Activated CD4-positive, alpha-beta memory T cell treated with anti-CD3 and anti-CD28 coated beads for 36 hours (primary cell): ENCODE results near the gene CCHCR1. TPM values are rescaled to one million over a fixed set of nuclear protein-coding genes. Genes with fewer than 3 reads are reported as not detected.

ENCODE experiments used
- CTCF ChIA-PET: fragments of 350-600 bp; sonication (Branson Sonifier 250); formaldehyde crosslinking; loops from one replicate; lab custom pipeline; 2021; ENCODE audit warnings: antibody characterized with exemption, inconsistent platforms; lab: Charles Lee
- POLR2A ChIA-PET: fragments of 350-600 bp; sonication (Branson Sonifier 250); formaldehyde crosslinking; loops from one replicate; lab custom pipeline; 2021; ENCODE audit warnings: antibody characterized with exemption; lab: Charles Lee
- DNase-seq: peaks from one replicate; pipeline ENCODE4 v3.0.0-alpha.2; 2020
- H3K27ac Mint-ChIP-seq: one replicate; pipeline ENCODE4 v1.8.0; 2021; ENCODE audit warnings: mixed read lengths
- H3K27me3 Mint-ChIP-seq: one replicate; pipeline ENCODE4 v1.8.0; 2021; ENCODE audit warnings: mixed read lengths
- H3K36me3 Mint-ChIP-seq: one replicate; pipeline ENCODE4 v1.8.0; 2021; ENCODE audit warnings: mixed read lengths
- H3K4me1 Mint-ChIP-seq: one replicate; pipeline ENCODE4 v1.8.0; 2021; ENCODE audit warnings: low read depth, mixed read lengths
- H3K4me3 Mint-ChIP-seq: one replicate; pipeline ENCODE4 v1.8.0; 2021; ENCODE audit warnings: mild to moderate bottlenecking, mixed read lengths
- H3K9me3 Mint-ChIP-seq: one replicate; pipeline ENCODE4 v1.8.0; 2021; ENCODE audit warnings: mixed read lengths
- intact Hi-C: fragments of 100-400 bp; cut with micrococcal nuclease; formaldehyde crosslinking; loops from one replicate; pipeline ENCODE4 v1.15.1; 2023
- total RNA-seq, 2 experiments: library from RNA; stranded (reverse); gene quantifications; one replicate each; pipeline ENCODE4 v1.2.3, GENCODE V29; 2021

The CCHCR1 gene
- total RNA-seq, 2 experiments from 2014 or later: 44.5 to 50.5 TPM

GRCh38 chr6:31142361-31142761, 15.2 kb downstream of the CCHCR1 start:
- CTCF ChIA-PET: no interaction called here
- Mint-ChIP-seq H3K27ac (no peak overlapping the region), H3K36me3 (peaks cover 8% of the 10 kb centered on the region), H3K4me1 (peaks cover 3% of the 10 kb centered on the region), H3K27me3 (no peaks in the 10 kb centered on the region), H3K9me3 (no peaks in the 10 kb centered on the region), H3K4me3 (no peak overlapping the region)
- no peak for DNase-seq
- POLR2A ChIA-PET: no interaction called here
- intact Hi-C loops: no loop called here

DNA sequence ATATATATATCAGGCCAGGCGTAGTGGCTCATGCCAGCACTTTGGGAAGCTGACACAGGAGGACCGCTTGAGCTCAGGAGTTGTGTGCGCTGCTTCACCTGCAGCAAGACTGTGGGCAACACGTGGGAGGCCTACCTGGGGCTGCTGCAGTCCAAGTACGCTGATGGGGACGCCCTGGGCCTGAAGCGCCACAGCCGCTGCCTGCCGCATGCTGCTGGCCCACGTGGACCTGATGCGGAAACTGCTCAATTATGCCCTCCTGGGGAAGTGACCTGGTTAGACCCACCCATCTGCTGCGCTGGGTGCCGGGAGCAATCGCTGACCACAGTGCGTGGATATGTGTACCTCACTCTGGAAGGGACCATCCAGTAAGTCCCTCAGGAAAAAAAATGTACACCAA, 17.0 kb downstream of the CCHCR1 start:
- Mint-ChIP-seq H3K4me1 (peaks cover 3% of the 10 kb centered on the region), H3K27me3 (no peaks in the 10 kb centered on the region), H3K36me3 (peaks cover 6% of the 10 kb centered on the region), H3K27ac (no peak overlapping the region), H3K4me3 (no peak overlapping the region), H3K9me3 (no peaks in the 10 kb centered on the region)
- intact Hi-C loops: no loop called here
- ChIA-PET POLR2A (no interaction called here), CTCF (no interaction called here)
- DNase-seq: no peak

DNA sequence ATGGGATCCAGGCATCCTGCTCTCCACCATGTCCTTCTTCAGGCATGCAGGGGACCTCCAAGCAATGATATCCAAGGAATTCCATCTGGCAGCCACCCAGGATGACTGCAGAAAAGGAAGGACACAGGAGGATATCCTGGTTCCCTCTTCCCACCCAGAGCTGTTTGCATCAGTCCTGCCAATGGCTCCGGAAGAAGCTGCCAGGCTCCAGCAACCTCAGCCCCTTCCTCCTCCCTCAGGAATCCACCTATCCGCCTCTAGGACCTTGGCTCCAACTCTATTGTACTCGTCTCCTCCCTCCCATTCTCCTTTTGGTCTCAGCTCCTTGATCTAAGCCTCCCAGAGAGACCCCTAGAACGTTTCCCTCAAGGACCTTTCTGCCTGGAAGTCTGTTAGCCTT, 18.0 kb downstream of the CCHCR1 start:
- no peak for DNase-seq
- ChIA-PET CTCF (interaction anchor here (1.2 to 2.2 kb wide), 5 partner anchors 10 to 228 kb away, joined by 3 to 23 read pairs (median 7); partner anchors contain the start of genes CCHCR1 and TCF19), POLR2A (no interaction called here)
- Mint-ChIP-seq H3K9me3 (no peaks in the 10 kb centered on the region), H3K27me3 (no peaks in the 10 kb centered on the region), H3K4me1 (peaks cover 3% of the 10 kb centered on the region), H3K27ac (no peak overlapping the region), H3K4me3 (no peak overlapping the region), H3K36me3 (peaks cover 6% of the 10 kb centered on the region)
- intact Hi-C loops: no loop called here

DNA sequence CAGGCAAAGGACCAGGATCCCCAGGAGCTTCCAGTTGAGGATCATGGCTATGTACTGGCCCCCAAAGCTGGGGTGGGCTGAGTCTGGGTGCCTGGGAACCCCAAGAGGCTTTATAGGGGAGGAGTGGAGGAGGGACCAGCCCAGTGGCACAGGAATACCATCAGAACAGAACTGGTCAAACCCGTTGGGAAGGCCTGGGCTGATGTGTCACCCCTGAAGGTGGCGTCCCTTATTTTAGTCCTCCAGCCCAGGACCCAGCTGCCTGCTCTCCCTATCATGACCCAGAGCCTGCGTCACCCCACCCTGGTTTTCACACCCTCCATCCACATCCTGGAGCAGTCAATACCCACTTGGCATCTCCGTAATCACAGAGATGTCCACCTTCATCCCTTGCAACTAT, 18.6 kb downstream of the CCHCR1 start, which contains the start of gene PSORS1C2:
TSS of gene PSORS1C2 (minus strand) at position 85 of the 400 bp plus-strand sequence. CDS start at position 45, 40 bp downstream.
- H3K9me3 Mint-ChIP-seq: no peaks in the 10 kb centered on the region
- no peak within 1 kb of the TSS for H3K27ac Mint-ChIP-seq
- POLR2A ChIA-PET: interaction anchor here (0.6 to 1.1 kb wide), 2 partner anchors 19 to 53 kb away, joined by 3 to 4 read pairs; partner anchors contain the start of genes CCHCR1 and TCF19
- H3K4me3 Mint-ChIP-seq: no peak within 1 kb of the TSS
- peaks cover 3% of the 10 kb centered on the region for H3K4me1 Mint-ChIP-seq
- intact Hi-C loops: no loop called here
- H3K27me3 Mint-ChIP-seq: no peaks in the 10 kb centered on the region
- DNase-seq: no peak
- peaks cover 6% of the 10 kb centered on the region for H3K36me3 Mint-ChIP-seq
- CTCF ChIA-PET: interaction anchor here (1.1 to 2.2 kb wide), 7 partner anchors 9 to 228 kb away, joined by 3 to 23 read pairs (median 4); partner anchors contain the start of genes CCHCR1 and TCF19

- Mint-ChIP-seq H3K27me3 (no peaks in the 10 kb centered on the region), H3K9me3 (no peaks in the 10 kb centered on the region), H3K4me1 (peaks cover 3% of the 10 kb centered on the region), H3K36me3 (no peaks in the 10 kb centered on the region), H3K27ac (no peak overlapping the region), H3K4me3 (no peak overlapping the region)
- CTCF ChIA-PET: interaction anchor here (1.0 to 1.8 kb wide), 5 partner anchors 10 to 240 kb away, joined by 3 to 12 read pairs (median 3); no protein-coding TSS in a partner anchor
- intact Hi-C loops: loop anchor here (2.0 kb wide), 1 partner anchor 23 kb away; the partner anchor contains the start of gene TCF19
- no peak for DNase-seq
- POLR2A ChIA-PET: no interaction called here
Observed at GRCh38 chr6:31135710-31136109, 21.9 kb downstream of the CCHCR1 start.

- peaks cover 2% of the 10 kb centered on the region for H3K27me3 Mint-ChIP-seq
- H3K36me3 Mint-ChIP-seq: no peaks in the 10 kb centered on the region
- H3K4me3 Mint-ChIP-seq: no peak overlapping the region
- peaks cover 5% of the 10 kb centered on the region for H3K4me1 Mint-ChIP-seq
- no peak for DNase-seq
- CTCF ChIA-PET: interaction anchor here (0.9 to 1.1 kb wide), 3 partner anchors 59 to 234 kb away, joined by 3 read pairs; no protein-coding TSS in a partner anchor
- intact Hi-C loops: no loop called here
- POLR2A ChIA-PET: no interaction called here
- no peak overlapping the region for H3K27ac Mint-ChIP-seq
- H3K9me3 Mint-ChIP-seq: no peaks in the 10 kb centered on the region
Observed at GRCh38 chr6:31132806-31133205, 24.8 kb downstream of the CCHCR1 start.

DNA sequence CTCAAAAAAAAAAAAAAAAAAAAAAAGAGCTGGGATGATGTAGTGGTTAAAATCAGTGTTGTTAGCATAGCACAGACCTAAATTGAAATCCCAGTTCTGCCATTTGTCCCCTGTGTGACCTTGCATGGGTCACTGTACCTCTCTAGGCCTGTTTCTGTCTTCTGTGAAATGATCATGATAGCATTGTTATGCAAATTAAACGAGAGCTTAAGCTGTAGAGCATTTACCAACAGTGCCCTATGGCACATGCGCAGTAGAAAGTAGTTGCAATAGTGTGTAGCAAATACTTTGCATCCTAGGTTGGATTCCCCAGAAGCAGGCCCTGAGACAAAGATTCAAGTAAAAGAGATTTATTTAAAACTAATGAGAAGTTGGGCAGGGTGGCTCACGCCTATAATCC, 26.0 kb downstream of the CCHCR1 start:
- Mint-ChIP-seq H3K4me3 (no peak overlapping the region), H3K9me3 (no peaks in the 10 kb centered on the region), H3K4me1 (peaks cover 2% of the 10 kb centered on the region), H3K36me3 (no peaks in the 10 kb centered on the region), H3K27me3 (peaks cover 2% of the 10 kb centered on the region), H3K27ac (no peak overlapping the region)
- DNase-seq: no peak
- ChIA-PET CTCF (interaction anchor here (1.2 kb wide), 1 partner anchor 235 kb away, joined by 5 read pairs; no protein-coding TSS in a partner anchor), POLR2A (no interaction called here)
- intact Hi-C loops: no loop called here

- no peak overlapping the region for H3K4me3 Mint-ChIP-seq
- peaks cover 2% of the 10 kb centered on the region for H3K4me1 Mint-ChIP-seq
- peaks cover 2% of the 10 kb centered on the region for H3K27me3 Mint-ChIP-seq
- H3K27ac Mint-ChIP-seq: no peak overlapping the region
- no peaks in the 10 kb centered on the region for H3K36me3 Mint-ChIP-seq
- intact Hi-C loops: no loop called here
- ChIA-PET POLR2A (interaction anchor here (1.0 kb wide), 1 partner anchor 34 kb away, joined by 3 read pairs; no protein-coding TSS in a partner anchor), CTCF (interaction anchor here (1.2 to 1.6 kb wide), 2 partner anchors 236 to 245 kb away, joined by 5 to 6 read pairs; no protein-coding TSS in a partner anchor)
- no peak for DNase-seq
- H3K9me3 Mint-ChIP-seq: no peaks in the 10 kb centered on the region
Observed at GRCh38 chr6:31130751-31131150, 26.9 kb downstream of the CCHCR1 start.

- ChIA-PET CTCF (interaction anchor here (0.8 to 3.1 kb wide), 20 partner anchors 8 to 425 kb away, joined by 3 to 16 read pairs (median 5); partner anchors contain the start of genes PSORS1C2, TCF19 and VARS2), POLR2A (no interaction called here)
Observed at GRCh38 chr6:31129130-31129529, 28.5 kb downstream of the CCHCR1 start.

GRCh38 chr6:31128093-31128676, 29.4 kb downstream of the CCHCR1 start:
- ChIA-PET POLR2A (no interaction called here), CTCF (interaction anchor here (0.7 to 3.1 kb wide), 16 partner anchors 9 to 424 kb away, joined by 3 to 16 read pairs (median 5); partner anchors contain the start of genes TCF19 and VARS2)
- intact Hi-C loops: no loop called here
- no peaks in the 10 kb centered on the region for H3K9me3 Mint-ChIP-seq
- no peak overlapping the region for H3K4me3 Mint-ChIP-seq
- no peak overlapping the region for H3K27ac Mint-ChIP-seq
- no peaks in the 10 kb centered on the region for H3K36me3 Mint-ChIP-seq
- peaks cover 2% of the 10 kb centered on the region for H3K4me1 Mint-ChIP-seq
- H3K27me3 Mint-ChIP-seq: peaks cover 2% of the 10 kb centered on the region
- DNase-seq: peak; percentile 81

More at GRCh38 chr6:31129130-31129529, 28.5 kb downstream of the CCHCR1 start:
- Mint-ChIP-seq H3K4me1 (peaks cover 2% of the 10 kb centered on the region), H3K27me3 (peaks cover 2% of the 10 kb centered on the region), H3K4me3 (no peak overlapping the region), H3K27ac (no peak overlapping the region), H3K9me3 (no peaks in the 10 kb centered on the region), H3K36me3 (no peaks in the 10 kb centered on the region)
- intact Hi-C loops: no loop called here
- no peak for DNase-seq

DNA sequence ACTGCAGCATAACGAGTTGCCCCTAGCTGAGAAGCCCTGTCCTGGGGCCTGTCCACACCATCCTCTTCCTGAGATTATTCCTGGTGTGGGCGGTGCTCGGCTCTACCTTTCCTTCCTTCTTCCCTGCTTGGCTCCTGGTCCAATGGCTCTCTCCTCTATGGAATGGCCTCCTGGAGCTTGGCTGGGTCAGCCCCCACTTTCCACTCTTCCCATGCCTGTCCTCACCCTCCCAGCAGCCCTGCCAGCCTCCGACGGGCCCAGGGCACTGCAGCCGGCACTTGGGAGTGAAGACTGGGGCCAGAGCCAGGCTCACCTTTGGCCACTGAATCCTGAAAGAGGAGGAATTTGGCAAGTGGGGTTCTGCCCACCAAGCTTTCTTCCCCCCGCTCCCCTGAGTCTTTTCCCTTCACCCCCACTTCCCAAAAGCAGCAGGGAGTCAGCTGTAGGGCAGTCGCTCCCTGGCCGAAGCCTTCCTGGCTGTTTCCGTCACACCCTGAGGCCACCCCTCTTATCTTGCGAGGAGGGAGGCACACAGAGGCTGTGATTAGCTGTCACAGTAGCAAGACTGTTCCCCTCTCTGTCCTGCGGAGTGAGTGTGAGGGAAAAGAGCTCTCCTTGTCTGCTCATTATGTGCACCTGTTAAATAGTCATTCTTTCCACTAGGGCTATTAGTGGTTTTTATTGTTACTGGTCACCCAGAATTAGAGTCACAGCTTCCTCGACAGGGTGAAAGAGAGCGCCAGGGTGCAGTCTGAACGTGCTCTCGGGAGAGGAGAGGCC, 31.0 kb downstream of the CCHCR1 start:
- Mint-ChIP-seq H3K9me3 (no peaks in the 10 kb centered on the region), H3K36me3 (no peaks in the 10 kb centered on the region), H3K4me3 (no peak overlapping the region), H3K4me1 (peaks cover 2% of the 10 kb centered on the region), H3K27me3 (peaks cover 2% of the 10 kb centered on the region), H3K27ac (no peak overlapping the region)
- intact Hi-C loops: no loop called here
- POLR2A ChIA-PET: no interaction called here
- DNase-seq: no peak
- CTCF ChIA-PET: interaction anchor here (0.6 to 2.4 kb wide), 12 partner anchors 11 to 1570 kb away, joined by 3 to 12 read pairs (median 4); partner anchors contain the start of genes PSORS1C1 and TCF19
